Stimulated activated CD4-positive, alpha-beta T cell treated with anti-CD3 and anti-CD28 coated beads, Interleukin-15, amount 100 ng/mL, for 1 hour (primary cell): ENCODE data around the gene SYNE3.

Source experiments
- DNase-seq, 2 donors: peaks; one replicate each; pipeline ENCODE4 v3.0.0-alpha.2; 2020; ENCODE audit warnings: low read depth in 1 of 2, low spot score in 1 of 2

The SYNE3 gene

DNA sequence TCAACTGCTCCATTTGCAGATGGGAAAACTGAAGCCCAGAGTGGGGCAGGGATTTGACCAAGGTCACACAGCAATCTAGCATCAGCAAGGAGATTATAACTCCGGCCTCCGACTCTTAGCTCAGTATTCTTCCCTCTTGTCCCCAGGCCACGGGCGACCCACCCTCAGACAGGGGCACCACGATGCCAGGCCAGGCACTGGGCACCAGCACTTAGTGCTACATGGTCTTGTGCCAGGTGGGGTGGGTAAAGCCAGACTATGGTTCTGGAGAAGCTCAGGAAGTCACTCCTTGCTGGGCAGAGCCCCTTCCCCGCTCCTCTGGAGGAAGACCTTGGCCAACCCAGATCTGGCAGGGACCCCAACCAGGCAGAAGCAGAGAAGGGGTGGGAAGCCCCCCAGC lies 41.5 kb downstream of the SYNE3 start:
- no peak for DNase-seq

GRCh38 chr14:95474486-95474885 lies 42.0 kb downstream of the SYNE3 start:
- DNase-seq: no peak

DNA sequence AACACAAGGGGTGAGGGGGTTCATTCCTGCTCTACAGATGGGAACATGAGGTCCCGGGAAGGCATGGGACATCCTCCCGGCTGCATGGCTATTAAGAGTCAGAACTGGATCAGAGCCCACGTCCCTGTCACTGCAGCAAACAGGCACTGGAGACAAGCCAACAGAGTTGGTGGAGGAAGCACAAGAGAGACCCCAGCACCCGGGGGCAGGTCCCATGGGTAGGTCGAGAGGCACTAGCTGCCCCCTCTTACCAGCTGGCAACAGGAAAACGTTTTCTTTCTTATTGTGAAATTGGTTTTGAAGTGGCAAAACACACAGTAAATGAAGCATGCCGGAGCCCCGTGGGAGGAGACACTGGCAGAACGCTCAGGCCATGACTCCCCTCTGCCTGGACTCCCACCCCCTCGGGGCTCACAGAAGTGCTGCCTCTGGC lies 43.6 kb downstream of the SYNE3 start:
- DNase-seq: no peak

- DNase-seq: no peak
These were observed 45.0 kb downstream of the SYNE3 start for GRCh38 chr14:95471476-95471875.

DNA sequence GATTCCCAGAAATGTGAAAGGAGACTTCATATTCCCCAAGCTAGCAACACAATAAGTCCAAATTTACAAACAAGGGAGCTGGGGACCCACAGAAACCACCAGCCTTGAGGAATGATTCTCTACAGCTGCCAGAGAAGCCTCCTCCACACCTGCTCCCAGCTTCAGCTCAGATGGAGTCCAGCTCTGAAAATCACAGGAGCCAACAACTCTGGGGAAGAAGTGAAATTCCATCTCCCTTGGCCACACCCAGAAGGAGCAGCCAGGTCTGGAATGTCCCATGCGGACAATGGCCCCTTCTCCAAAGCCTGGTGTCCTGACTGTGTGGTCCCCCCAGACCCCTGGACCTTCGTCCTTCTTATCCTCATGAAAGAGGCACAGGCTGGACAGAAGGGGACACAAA lies 45.4 kb downstream of the SYNE3 start:
- DNase-seq: no peak

GRCh38 chr14:95469134-95469481 lies 47.3 kb downstream of the SYNE3 start:
- DNase-seq: no peak

DNA sequence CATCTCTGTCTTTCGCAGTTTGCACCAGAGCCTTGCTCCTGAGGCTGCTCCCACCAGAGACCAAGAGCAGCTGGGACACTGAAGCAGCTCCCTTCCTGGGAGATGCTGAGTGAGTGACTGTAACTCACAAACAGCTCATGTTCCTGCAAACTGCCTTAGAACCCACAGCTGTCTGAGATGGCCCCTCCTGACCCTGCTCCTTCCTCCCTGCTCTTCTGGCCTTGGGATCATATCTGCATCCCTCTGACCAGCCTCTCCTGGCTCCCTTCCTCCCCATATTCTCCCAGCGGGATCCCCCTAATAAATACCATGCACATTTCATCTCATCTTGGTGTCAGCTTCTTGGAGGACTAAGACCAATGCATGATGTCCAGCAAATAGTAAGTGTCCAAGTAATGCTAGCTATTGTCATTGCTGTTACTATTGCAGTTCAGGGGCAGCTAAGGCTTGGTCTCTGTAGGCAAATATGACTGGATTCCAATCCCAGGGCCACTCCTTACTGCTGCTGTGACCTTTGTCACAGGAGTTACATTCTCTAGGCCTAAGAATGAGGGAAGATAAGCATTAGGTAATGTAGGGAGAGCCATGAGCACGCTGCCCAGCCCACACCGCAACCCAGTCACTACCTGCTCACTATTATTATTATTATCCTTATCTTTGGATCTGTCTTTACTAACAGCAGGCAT lies 47.9 kb downstream of the SYNE3 start:
- no peak for DNase-seq

DNA sequence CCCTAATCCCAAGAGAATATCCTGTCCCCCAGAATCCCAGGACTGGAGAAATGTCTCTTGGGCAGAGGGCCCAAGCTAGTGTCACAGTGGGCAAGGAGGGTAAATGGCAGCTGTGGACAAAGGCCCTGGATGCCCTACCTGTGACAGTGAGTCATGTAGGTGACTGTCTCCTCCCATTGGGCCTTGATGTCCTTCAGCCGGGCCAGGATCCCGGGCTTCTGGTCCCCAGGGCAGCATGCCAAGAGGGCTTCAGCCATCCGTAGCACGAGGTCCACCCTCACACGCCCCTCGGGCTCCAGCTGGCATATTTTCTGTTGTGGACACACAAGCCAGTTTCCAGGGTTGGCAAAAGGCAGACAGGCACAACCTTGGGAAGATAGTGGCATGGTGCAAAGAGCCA lies 48.8 kb downstream of the SYNE3 start:
- DNase-seq: no peak

DNA sequence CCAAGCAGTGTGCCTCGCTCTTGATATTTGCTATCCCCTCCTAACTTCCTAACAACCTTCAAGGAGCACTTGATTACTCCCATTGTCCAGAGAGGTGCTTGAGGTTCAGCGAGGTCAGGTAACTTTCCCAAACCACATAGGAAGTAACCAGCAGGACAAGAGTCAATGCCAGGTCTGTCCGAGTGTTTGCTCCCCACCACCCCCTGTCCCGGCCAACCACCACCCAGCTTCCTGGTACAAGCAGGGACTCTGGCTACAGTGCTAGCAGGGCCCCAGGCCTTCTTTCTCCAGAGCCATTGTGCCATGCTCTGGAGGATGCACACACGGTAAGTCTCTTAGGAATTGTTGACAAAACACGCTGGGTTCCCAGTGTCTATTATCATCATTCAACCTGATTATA lies 49.2 kb downstream of the SYNE3 start:
- no peak for DNase-seq
